ENCODE results near the gene SLC9A5.

Gene SLC9A5

GRCh38 chr16:67248401-67249177 lies at the start of gene SLC9A5:
Gene SLC9A5, plus strand, starts transcription at chr16:67248979. Its CDS starts 36 bp downstream, at chr16:67249015.
- DNase-seq = no peak

- no peak for DNase-seq
These were observed 49.6 kb upstream of the SLC9A5 start, which contains the start of gene ELMO3 for GRCh38 chr16:67199011-67199807. Gene ELMO3, plus strand, starts transcription at chr16:67199131. Its CDS starts 196 bp downstream, at chr16:67199327.

- no peak for DNase-seq
These were observed 49.0 kb upstream of the SLC9A5 start for GRCh38 chr16:67199808-67200198.

- DNase-seq = no peak
These were observed 48.3 kb upstream of the SLC9A5 start for GRCh38 chr16:67200491-67200890.

GRCh38 chr16:67201411-67202345 lies 47.1 kb upstream of the SLC9A5 start:
- DNase-seq = no peak

- no peak for DNase-seq
These were observed 46.4 kb upstream of the SLC9A5 start for GRCh38 chr16:67202426-67202825.

GRCh38 chr16:67202956-67203493 lies 45.8 kb upstream of the SLC9A5 start:
- no peak for DNase-seq

GRCh38 chr16:67204076-67204475 lies 44.7 kb upstream of the SLC9A5 start:
- DNase-seq = no peak

- DNase-seq = no peak
These were observed 42.5 kb upstream of the SLC9A5 start for GRCh38 chr16:67206129-67206837.

- DNase-seq = no peak
These were observed 41.9 kb upstream of the SLC9A5 start for GRCh38 chr16:67206838-67207248.

GRCh38 chr16:67207249-67208091 lies 41.3 kb upstream of the SLC9A5 start:
- DNase-seq = peak; percentile 36

- DNase-seq = no peak
These were observed 40.5 kb upstream of the SLC9A5 start for GRCh38 chr16:67208154-67208896.

GRCh38 chr16:67209565-67209964 lies 39.2 kb upstream of the SLC9A5 start:
- no peak for DNase-seq

GRCh38 chr16:67210069-67210937 lies 38.5 kb upstream of the SLC9A5 start:
- DNase-seq = no peak

GRCh38 chr16:67211674-67212073 lies 37.1 kb upstream of the SLC9A5 start:
- no peak for DNase-seq

GRCh38 chr16:67212766-67213165 lies 36.0 kb upstream of the SLC9A5 start:
- DNase-seq = no peak

- DNase-seq = no peak
These were observed 35.4 kb upstream of the SLC9A5 start for GRCh38 chr16:67213197-67214019.

GRCh38 chr16:67215706-67216105 lies 33.1 kb upstream of the SLC9A5 start:
- DNase-seq = no peak

Data from hematopoietic multipotent progenitor cell treated with erythropoietin and hydrocortisone succinate and interleukin-3 and kit ligand, for 6 days (in vitro differentiated cells).